HG02938 (cell line): ENCODE measurements around the gene GTF3A.
"Not testable (repeated sequence)": the region's sequence is repeated elsewhere in the genome, so short reads cannot be mapped to it uniquely, and the experiment has no call there.

Experiments used
- ATAC-seq: cut with Tn5 transposase; IDR thresholded peaks from one replicate; pipeline ENCODE4 v1.9.1; 2021; ENCODE audit warnings: mild to moderate bottlenecking, moderate library complexity; ENCODE audit not compliant: unreplicated experiment

GTF3A gene

GRCh38 chr13:27424246-27425157 lies at the start of gene GTF3A:
Gene GTF3A (plus strand): TSS chr13:27424619.
- peak; percentile 55 for ATAC-seq

GRCh38 chr13:27374650-27375049 lies 49.8 kb upstream of the GTF3A start:
- no peak for ATAC-seq

- no peak for ATAC-seq
These were observed 48.6 kb upstream of the GTF3A start for GRCh38 chr13:27375686-27376326.

- ATAC-seq = no peak
These were observed 45.3 kb upstream of the GTF3A start for GRCh38 chr13:27379126-27379525.

- ATAC-seq = no peak
These were observed 44.5 kb upstream of the GTF3A start for GRCh38 chr13:27379694-27380641.

- ATAC-seq = no peak
These were observed 42.8 kb upstream of the GTF3A start for GRCh38 chr13:27381601-27382000.

- ATAC-seq = no peak
These were observed 41.1 kb upstream of the GTF3A start for GRCh38 chr13:27383104-27383921.

- no peak for ATAC-seq
These were observed 40.1 kb upstream of the GTF3A start for GRCh38 chr13:27384285-27384684.

- ATAC-seq = no peak
These were observed 36.2 kb upstream of the GTF3A start for GRCh38 chr13:27388241-27388640.

GRCh38 chr13:27389891-27390290 lies 34.5 kb upstream of the GTF3A start:
- ATAC-seq = no peak

- ATAC-seq = no peak
These were observed 32.9 kb upstream of the GTF3A start for GRCh38 chr13:27391471-27391870.

- ATAC-seq = no peak
These were observed 31.3 kb upstream of the GTF3A start for GRCh38 chr13:27393101-27393500.

GRCh38 chr13:27395007-27395510 lies 29.4 kb upstream of the GTF3A start:
- ATAC-seq = no peak

- ATAC-seq = no peak
These were observed 28.1 kb upstream of the GTF3A start for GRCh38 chr13:27396252-27396846.

GRCh38 chr13:27398360-27398759 lies 26.1 kb upstream of the GTF3A start:
- ATAC-seq = no peak

GRCh38 chr13:27400405-27400804 lies 24.0 kb upstream of the GTF3A start:
- ATAC-seq = not testable (repeated sequence)

GRCh38 chr13:27401210-27401609 lies 23.2 kb upstream of the GTF3A start:
- ATAC-seq = no peak

GRCh38 chr13:27403203-27403678 lies 21.2 kb upstream of the GTF3A start:
- no peak for ATAC-seq

- ATAC-seq = no peak
These were observed 20.6 kb upstream of the GTF3A start for GRCh38 chr13:27403727-27404385.
